ENCODE results near the gene MMD2.

DNA sequence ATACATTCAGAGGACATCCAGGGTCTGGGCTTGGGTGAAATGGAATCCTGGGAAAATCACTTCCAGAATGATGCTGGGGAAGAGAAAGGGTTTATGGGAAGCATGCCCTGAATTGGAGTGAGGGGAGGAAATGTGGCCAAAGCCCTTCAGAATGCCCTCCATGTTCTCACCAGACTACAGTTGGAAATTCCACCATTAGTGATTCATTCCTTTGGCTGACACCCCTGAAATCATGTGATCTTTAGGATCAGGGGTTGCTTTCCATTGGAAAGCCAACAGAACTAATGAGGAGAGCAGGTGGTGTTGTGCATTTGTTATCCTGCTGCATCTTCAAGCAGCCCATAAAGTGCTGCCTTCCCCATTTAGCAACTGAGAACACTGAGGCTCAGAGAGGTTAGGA lies 54.6 kb downstream of the MMD2 start:
- TF ChIP-seq TCF12 (IDR thresholded peaks at IDR 0.05; ENCODE audit: low read depth) (no peak), FOXM1 (IDR thresholded peaks at IDR 0.05; ENCODE audit: borderline replicate concordance, low read depth) (no peak), EP300 (IDR thresholded peaks at IDR 0.05; ENCODE audit: borderline replicate concordance) (no peak), TAF1 (IDR thresholded peaks at IDR 0.05; ENCODE audit: low read depth) (no peak), USF1 (IDR thresholded peaks at IDR 0.05) (no peak), NFIC (IDR thresholded peaks at IDR 0.05) (no peak), EGR1 (IDR thresholded peaks at IDR 0.05) (no peak), RAD21 (IDR thresholded peaks at IDR 0.05; ENCODE audit: low read depth) (no peak), CEBPB (IDR thresholded peaks at IDR 0.05) (no peak), CREB1 (IDR thresholded peaks at IDR 0.05; ENCODE audit: low read depth) (no peak), YY1 (IDR thresholded peaks at IDR 0.05; ENCODE audit: low read depth) (no peak)
- TF ChIP-seq, protein P1, sequence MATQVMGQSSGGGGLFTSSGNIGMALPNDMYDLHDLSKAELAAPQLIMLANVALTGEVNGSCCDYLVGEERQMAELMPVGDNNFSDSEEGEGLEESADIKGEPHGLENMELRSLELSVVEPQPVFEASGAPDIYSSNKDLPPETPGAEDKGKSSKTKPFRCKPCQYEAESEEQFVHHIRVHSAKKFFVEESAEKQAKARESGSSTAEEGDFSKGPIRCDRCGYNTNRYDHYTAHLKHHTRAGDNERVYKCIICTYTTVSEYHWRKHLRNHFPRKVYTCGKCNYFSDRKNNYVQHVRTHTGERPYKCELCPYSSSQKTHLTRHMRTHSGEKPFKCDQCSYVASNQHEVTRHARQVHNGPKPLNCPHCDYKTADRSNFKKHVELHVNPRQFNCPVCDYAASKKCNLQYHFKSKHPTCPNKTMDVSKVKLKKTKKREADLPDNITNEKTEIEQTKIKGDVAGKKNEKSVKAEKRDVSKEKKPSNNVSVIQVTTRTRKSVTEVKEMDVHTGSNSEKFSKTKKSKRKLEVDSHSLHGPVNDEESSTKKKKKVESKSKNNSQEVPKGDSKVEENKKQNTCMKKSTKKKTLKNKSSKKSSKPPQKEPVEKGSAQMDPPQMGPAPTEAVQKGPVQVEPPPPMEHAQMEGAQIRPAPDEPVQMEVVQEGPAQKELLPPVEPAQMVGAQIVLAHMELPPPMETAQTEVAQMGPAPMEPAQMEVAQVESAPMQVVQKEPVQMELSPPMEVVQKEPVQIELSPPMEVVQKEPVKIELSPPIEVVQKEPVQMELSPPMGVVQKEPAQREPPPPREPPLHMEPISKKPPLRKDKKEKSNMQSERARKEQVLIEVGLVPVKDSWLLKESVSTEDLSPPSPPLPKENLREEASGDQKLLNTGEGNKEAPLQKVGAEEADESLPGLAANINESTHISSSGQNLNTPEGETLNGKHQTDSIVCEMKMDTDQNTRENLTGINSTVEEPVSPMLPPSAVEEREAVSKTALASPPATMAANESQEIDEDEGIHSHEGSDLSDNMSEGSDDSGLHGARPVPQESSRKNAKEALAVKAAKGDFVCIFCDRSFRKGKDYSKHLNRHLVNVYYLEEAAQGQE (IDR thresholded peaks at IDR 0.05; ENCODE audit: low read depth) = no peak
- TF ChIP-seq, protein P2, sequence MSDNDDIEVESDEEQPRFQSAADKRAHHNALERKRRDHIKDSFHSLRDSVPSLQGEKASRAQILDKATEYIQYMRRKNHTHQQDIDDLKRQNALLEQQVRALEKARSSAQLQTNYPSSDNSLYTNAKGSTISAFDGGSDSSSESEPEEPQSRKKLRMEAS (IDR thresholded peaks at IDR 0.05) = no peak
